T47D (cell line): Measurements from ENCODE around the gene USP48.

Experiments used
- DNase-seq, 2 experiments: peaks; one replicate each; pipeline versions ENCODE4 v3.0.0 to v3.0.0-alpha.2; 2011 to 2012; ENCODE audit warnings: low read depth in 1 of 2, low spot score in 1 of 2
- JUND ChIP-seq: IDR thresholded peaks from 2 replicates; pipeline ENCODE4 v1.6.1; 2012; ENCODE audit warnings: low read depth
- in situ Hi-C: cut with HindIII; loops from 2 replicates; pipeline ENCODE4 v1.10.0; 2016; ENCODE audit warnings: low sequenced_read_pairs, low pct_unique_long_range_greater_than_20kb

The USP48 gene

GRCh38 chr1:21670059-21670881 is 112.7 kb downstream of the USP48 start:
- no peak for DNase-seq
- in situ Hi-C loops, result no loop called here
- no peak for TF ChIP-seq JUND

GRCh38 chr1:21669258-21670058 is 113.5 kb downstream of the USP48 start, which contains the start of gene RAP1GAP:
RAP1GAP (minus strand) TSS chr1:21669357; CDS start chr1:21620032, 49,325 bp downstream.
- DNase-seq, result no peak
- in situ Hi-C loops, result no loop called here
- TF ChIP-seq JUND, result no peak

GRCh38 chr1:21668951-21669257 is 114.0 kb downstream of the USP48 start:
- no peak for DNase-seq
- no peak for TF ChIP-seq JUND
- in situ Hi-C loops, result no loop called here

GRCh38 chr1:21668232-21668950 is 114.6 kb downstream of the USP48 start:
- in situ Hi-C loops, result no loop called here
- TF ChIP-seq JUND, result no peak
- no peak for DNase-seq

- TF ChIP-seq JUND, result no peak
- in situ Hi-C loops, result no loop called here
- no peak for DNase-seq
These were observed 115.4 kb downstream of the USP48 start for GRCh38 chr1:21667348-21668231.

- no peak for DNase-seq
- in situ Hi-C loops, result no loop called here
- no peak for TF ChIP-seq JUND
These were observed 116.2 kb downstream of the USP48 start for GRCh38 chr1:21666576-21667320.

GRCh38 chr1:21665711-21666575 is 117.0 kb downstream of the USP48 start:
- in situ Hi-C loops, result no loop called here
- no peak for TF ChIP-seq JUND
- DNase-seq, result no peak

- no peak for TF ChIP-seq JUND
- in situ Hi-C loops, result no loop called here
- DNase-seq, result no peak
These were observed 118.0 kb downstream of the USP48 start for GRCh38 chr1:21664806-21665588.

- in situ Hi-C loops, result no loop called here
- TF ChIP-seq JUND, result no peak
- no peak for DNase-seq
These were observed 118.8 kb downstream of the USP48 start for GRCh38 chr1:21663951-21664805.
